PFSK-1 (cell line): Measurements from ENCODE around the gene KRTAP5-1.

Experiments
- FOXP2 ChIP-seq: optimal IDR thresholded peaks from 2 replicates; pipeline ENCODE3; 2011; ENCODE audit warnings: borderline replicate concordance, control low read depth, inconsistent platforms; ENCODE audit not compliant: insufficient read depth; ENCODE audit errors: extremely low read length, extremely low read depth
- POLR2AphosphoS5 ChIP-seq: IDR thresholded peaks from 2 replicates; pipeline ENCODE4 v1.6.1; 2012; ENCODE audit warnings: low read depth, mild to moderate bottlenecking, control low read depth, low read length, moderate library complexity
- REST ChIP-seq, 2 experiments: IDR thresholded peaks; 2 replicates each; pipeline versions ENCODE4 v1.6.1 to v1.8.0; 2011 to 2012; ENCODE audit warnings: low read depth in 2 of 2, low read length in 2 of 2, control low read depth in 1 of 2, inconsistent platforms in 1 of 2, mild to moderate bottlenecking in 1 of 2, moderate library complexity in 1 of 2; ENCODE audit not compliant: insufficient read depth in 1 of 2
- SIN3A ChIP-seq: IDR thresholded peaks from 2 replicates; pipeline ENCODE4 v1.6.1; 2012; ENCODE audit warnings: mild to moderate bottlenecking, low read length, moderate library complexity, borderline replicate concordance; ENCODE audit not compliant: insufficient read depth
- TAF1 ChIP-seq: IDR thresholded peaks from 2 replicates; pipeline ENCODE4 v1.6.1; 2012; ENCODE audit warnings: low read length, control low read depth, borderline replicate concordance; ENCODE audit not compliant: insufficient read depth

KRTAP5-1 gene

GRCh38 chr11:1558775-1559110 is 26.3 kb downstream of the KRTAP5-1 start:
- no peak for TF ChIP-seq TAF1
- no peak for TF ChIP-seq SIN3A
- no peak for TF ChIP-seq POLR2AphosphoS5
- TF ChIP-seq FOXP2, result no peak
- TF ChIP-seq REST (IDR thresholded peaks at IDR 0.05; ENCODE audit: insufficient read depth in 1 of 2, low read depth in 2 of 2, low read length in 2 of 2), result no peak

- TF ChIP-seq SIN3A, result no peak
- TF ChIP-seq REST (IDR thresholded peaks at IDR 0.05; ENCODE audit: insufficient read depth in 1 of 2, low read depth in 2 of 2, low read length in 2 of 2), result no peak
- TF ChIP-seq POLR2AphosphoS5, result no peak
- TF ChIP-seq FOXP2, result no peak
- TF ChIP-seq TAF1, result no peak
Measured at GRCh38 chr11:1557904-1558774, 26.9 kb downstream of the KRTAP5-1 start.

- no peak for TF ChIP-seq FOXP2
- TF ChIP-seq TAF1, result no peak
- TF ChIP-seq SIN3A, result no peak
- TF ChIP-seq POLR2AphosphoS5, result no peak
- no peak for TF ChIP-seq REST (IDR thresholded peaks at IDR 0.05; ENCODE audit: insufficient read depth in 1 of 2, low read depth in 2 of 2, low read length in 2 of 2)
Measured at GRCh38 chr11:1557051-1557884, 27.8 kb downstream of the KRTAP5-1 start.

GRCh38 chr11:1556278-1556902 is 28.7 kb downstream of the KRTAP5-1 start:
- TF ChIP-seq SIN3A (no peak), REST (IDR thresholded peaks at IDR 0.05; ENCODE audit: insufficient read depth in 1 of 2, low read depth in 2 of 2, low read length in 2 of 2) (no peak), POLR2AphosphoS5 (no peak), FOXP2 (no peak), TAF1 (no peak)
